ENCODE data around the gene MAP2. TPM values are rescaled to one million over a fixed set of nuclear protein-coding genes. Genes with fewer than 3 reads are reported as not detected.

MAP2 gene
- total and polyA plus RNA-seq, 10 of the 15 experiments (the other 5 are each of a cell fraction or from before 2014, with no cell fraction given): 0.01 TPM; not detected in 9

- intact Hi-C loops (cut with micrococcal nuclease; ENCODE audit: unreplicated experiment) (no loop called here), in situ Hi-C loops (cut with MboI) (no loop called here)
- Histone ChIP-seq H2AFZ (ENCODE audit: control insufficient read depth, low read depth, low read length) (no peak overlapping the region), H3K9me3 (replicated peaks; ENCODE audit: control insufficient read depth, insufficient read depth, low read length) (no peaks in the 10 kb centered on the region), H3K4me1 (ENCODE audit: control insufficient read depth, insufficient read depth, low read length) (no peaks in the 10 kb centered on the region), H3K27ac (ENCODE audit: control insufficient read depth, insufficient read depth) (no peak overlapping the region), H3K79me2 (ENCODE audit: control insufficient read depth, insufficient read depth, low read length) (no peaks in the 10 kb centered on the region), H3K4me2 (ENCODE audit: control insufficient read depth, insufficient read depth) (no peak overlapping the region), H3K36me3 (ENCODE audit: control insufficient read depth in 2 of 2, insufficient read depth in 2 of 2, low read length in 1 of 2) (no peaks in the 10 kb centered on the region), H3K27me3 (replicated peaks in 1 of 2; ENCODE audit: control insufficient read depth in 2 of 2, insufficient read depth in 2 of 2, low read length in 1 of 2) (no peaks in the 10 kb centered on the region), H4K20me1 (ENCODE audit: control insufficient read depth, insufficient read depth) (no peaks in the 10 kb centered on the region), H3K9ac (ENCODE audit: control insufficient read depth, insufficient read depth, low read length) (no peak overlapping the region), H3K4me3 (no peak overlapping the region)
- RAD21 ChIA-PET (ENCODE audit: unreplicated experiment): no interaction called here
- no peak for FAIRE-seq
- SMC1A ChIA-PET (ENCODE audit: uncharacterized antibody, unreplicated experiment): no interaction called here
- CTCF ChIA-PET: interaction anchor here (1.1 kb wide), 1 partner anchor 191 kb away, joined by 3 read pairs; no protein-coding TSS in a partner anchor
- no TSS peak for BruUV-seq (replicated peaks)
- POLR2A ChIA-PET: no interaction called here
- no peak for ATAC-seq
- 56% methylated on average over 4 of the region's 4 CpGs for WGBS (ENCODE audit: insufficient coverage, insufficient replicate concordance, low lambda C conversion rate, missing lambda C conversion rate)
- no peak for DNase-seq (ENCODE audit: low read depth, low spot score)
- TF ChIP-seq SIX5 (IDR thresholded peaks at IDR 0.05; ENCODE audit: low read depth, low read length, severe bottlenecking) (no peak), TARDBP (IDR thresholded peaks at IDR 0.05; ENCODE audit: borderline replicate concordance) (no peak), TAF1 (IDR thresholded peaks at IDR 0.05; ENCODE audit: borderline replicate concordance, low read depth, low read length) (no peak), MYB (IDR thresholded peaks at IDR 0.05; ENCODE audit: borderline replicate concordance, low read depth, low read length) (no peak), SMAD1 (IDR thresholded peaks at IDR 0.05; ENCODE audit: low read depth, partially characterized antibody) (no peak), RAD51 (IDR thresholded peaks at IDR 0.05) (no peak), BHLHE40 (IDR thresholded peaks at IDR 0.05; ENCODE audit: borderline replicate concordance in 1 of 2, low read depth in 2 of 2, low read length in 1 of 2) (no peak), FOS (IDR thresholded peaks at IDR 0.05; ENCODE audit: borderline replicate concordance, extremely low read depth, insufficient read length) (no peak), BRCA1 (IDR thresholded peaks at IDR 0.05; ENCODE audit: low read depth, low read length) (no peak), ZNF687 (IDR thresholded peaks at IDR 0.05) (no peak), ZNF274 (IDR thresholded peaks at IDR 0.05; ENCODE audit: insufficient read depth, insufficient read length) (no peak), PML (IDR thresholded peaks at IDR 0.05; ENCODE audit: low read length) (no peak), ZBED1 (IDR thresholded peaks at IDR 0.05; ENCODE audit: borderline replicate concordance) (no peak), POLR2AphosphoS5 (IDR thresholded peaks at IDR 0.05; ENCODE audit: low read length) (no peak), BCL11A (IDR thresholded peaks at IDR 0.05; ENCODE audit: low read depth, low read length) (no peak), RB1 (IDR thresholded peaks at IDR 0.05; ENCODE audit: borderline replicate concordance) (no peak)
- TF ChIP-seq, protein P1, sequence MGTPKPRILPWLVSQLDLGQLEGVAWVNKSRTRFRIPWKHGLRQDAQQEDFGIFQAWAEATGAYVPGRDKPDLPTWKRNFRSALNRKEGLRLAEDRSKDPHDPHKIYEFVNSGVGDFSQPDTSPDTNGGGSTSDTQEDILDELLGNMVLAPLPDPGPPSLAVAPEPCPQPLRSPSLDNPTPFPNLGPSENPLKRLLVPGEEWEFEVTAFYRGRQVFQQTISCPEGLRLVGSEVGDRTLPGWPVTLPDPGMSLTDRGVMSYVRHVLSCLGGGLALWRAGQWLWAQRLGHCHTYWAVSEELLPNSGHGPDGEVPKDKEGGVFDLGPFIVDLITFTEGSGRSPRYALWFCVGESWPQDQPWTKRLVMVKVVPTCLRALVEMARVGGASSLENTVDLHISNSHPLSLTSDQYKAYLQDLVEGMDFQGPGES (IDR thresholded peaks at IDR 0.05): no peak
- TF ChIP-seq, protein P2, sequence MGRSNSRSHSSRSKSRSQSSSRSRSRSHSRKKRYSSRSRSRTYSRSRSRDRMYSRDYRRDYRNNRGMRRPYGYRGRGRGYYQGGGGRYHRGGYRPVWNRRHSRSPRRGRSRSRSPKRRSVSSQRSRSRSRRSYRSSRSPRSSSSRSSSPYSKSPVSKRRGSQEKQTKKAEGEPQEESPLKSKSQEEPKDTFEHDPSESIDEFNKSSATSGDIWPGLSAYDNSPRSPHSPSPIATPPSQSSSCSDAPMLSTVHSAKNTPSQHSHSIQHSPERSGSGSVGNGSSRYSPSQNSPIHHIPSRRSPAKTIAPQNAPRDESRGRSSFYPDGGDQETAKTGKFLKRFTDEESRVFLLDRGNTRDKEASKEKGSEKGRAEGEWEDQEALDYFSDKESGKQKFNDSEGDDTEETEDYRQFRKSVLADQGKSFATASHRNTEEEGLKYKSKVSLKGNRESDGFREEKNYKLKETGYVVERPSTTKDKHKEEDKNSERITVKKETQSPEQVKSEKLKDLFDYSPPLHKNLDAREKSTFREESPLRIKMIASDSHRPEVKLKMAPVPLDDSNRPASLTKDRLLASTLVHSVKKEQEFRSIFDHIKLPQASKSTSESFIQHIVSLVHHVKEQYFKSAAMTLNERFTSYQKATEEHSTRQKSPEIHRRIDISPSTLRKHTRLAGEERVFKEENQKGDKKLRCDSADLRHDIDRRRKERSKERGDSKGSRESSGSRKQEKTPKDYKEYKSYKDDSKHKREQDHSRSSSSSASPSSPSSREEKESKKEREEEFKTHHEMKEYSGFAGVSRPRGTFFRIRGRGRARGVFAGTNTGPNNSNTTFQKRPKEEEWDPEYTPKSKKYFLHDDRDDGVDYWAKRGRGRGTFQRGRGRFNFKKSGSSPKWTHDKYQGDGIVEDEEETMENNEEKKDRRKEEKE (IDR thresholded peaks at IDR 0.05): no peak
These were observed 35.3 kb upstream of the MAP2 start for GRCh38 chr2:209388446-209389037.

Measured in GM12878 (cell line).